HG03103 (cell line): Measurements from ENCODE around the gene PAGE2B.
"Not testable (repeated sequence)": the region's sequence is repeated elsewhere in the genome, so short reads cannot be mapped to it uniquely, and the experiment has no call there.

Source experiments
- ATAC-seq: cut with Tn5 transposase; IDR thresholded peaks from one replicate; pipeline ENCODE4 v1.9.1; 2021; ENCODE audit warnings: low read depth; ENCODE audit not compliant: unreplicated experiment

Gene PAGE2B

GRCh38 chrX:55107911-55108310, 33.1 kb downstream of the PAGE2B start:
- ATAC-seq, result no peak

DNA sequence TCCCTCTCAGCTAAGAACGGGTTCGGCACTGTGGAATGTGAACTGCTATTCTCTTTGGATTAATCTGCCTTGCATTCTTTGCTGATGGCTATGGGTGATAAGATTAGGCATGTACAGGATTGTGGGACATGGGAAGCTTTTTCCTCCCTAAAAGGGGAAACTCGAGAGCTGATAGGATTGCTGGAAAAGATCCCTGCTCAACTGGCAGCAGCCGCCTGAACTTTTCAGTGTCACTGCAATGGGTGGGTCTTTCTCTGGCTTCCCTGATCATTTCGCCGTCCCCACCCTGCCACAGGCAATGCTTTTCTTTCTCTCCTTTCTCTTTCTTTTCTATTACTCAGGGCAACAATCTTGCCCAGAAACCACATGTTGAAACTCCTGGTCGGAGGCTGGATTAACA, 34.5 kb downstream of the PAGE2B start:
- ATAC-seq, result no peak

DNA sequence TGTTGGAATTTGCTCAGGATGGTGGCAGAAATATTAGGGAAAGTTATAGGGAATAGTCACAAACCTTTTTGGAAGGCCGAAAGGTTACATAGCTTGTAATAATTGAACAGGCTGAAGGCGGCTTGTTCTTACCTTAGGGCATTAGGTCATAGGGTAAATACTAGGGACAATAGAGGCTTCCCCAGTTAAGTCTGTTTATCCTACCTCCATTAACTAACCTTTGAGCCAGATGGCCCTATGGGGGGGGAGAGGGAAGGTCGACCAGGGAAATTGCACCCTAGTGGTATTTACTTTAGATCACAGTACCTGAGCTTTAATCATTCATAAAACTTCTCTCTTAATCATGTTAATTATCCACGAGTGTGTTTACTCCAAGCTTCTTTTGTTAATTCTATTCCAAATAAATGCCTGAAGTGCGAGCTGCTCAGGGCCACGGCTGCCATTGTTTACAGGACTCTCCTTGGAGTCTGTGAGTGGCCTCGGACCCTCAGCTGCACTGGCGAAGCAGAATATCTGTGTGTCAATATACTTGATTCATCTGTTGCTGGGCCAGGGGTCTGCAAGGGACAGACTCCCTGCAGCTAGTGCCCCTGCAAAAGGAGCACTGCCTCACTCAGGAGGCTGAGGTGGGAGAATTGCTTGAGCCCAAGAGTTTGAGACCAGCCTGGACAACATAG, 36.9 kb downstream of the PAGE2B start:
- ATAC-seq, result no peak

DNA sequence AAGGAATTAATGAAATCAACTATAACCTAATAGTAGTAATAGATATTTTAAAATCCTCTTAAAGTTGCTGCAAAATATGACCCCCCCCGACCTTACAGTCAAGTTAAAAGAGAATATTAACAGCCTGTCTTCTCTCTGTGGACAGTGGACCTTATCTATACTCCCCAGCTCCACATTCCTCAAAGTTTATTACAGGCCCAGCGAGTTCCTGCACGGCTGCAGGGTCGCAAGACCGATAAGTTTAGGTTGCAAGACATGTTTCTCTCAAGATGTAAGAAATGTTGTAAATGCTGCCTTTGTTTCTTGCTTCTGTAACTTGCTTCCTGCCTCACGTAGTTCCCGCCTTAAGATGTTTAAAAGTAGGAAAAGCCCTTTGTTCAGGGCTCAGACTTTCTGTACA, 41.8 kb downstream of the PAGE2B start:
- not testable (repeated sequence) for ATAC-seq

- no peak for ATAC-seq
These were observed 43.7 kb downstream of the PAGE2B start for GRCh38 chrX:55118574-55118973.

GRCh38 chrX:55119271-55119670, 44.4 kb downstream of the PAGE2B start:
- ATAC-seq, result no peak

- no peak for ATAC-seq
These were observed 44.9 kb downstream of the PAGE2B start for GRCh38 chrX:55119712-55120111.

GRCh38 chrX:55120761-55121358, 46.0 kb downstream of the PAGE2B start:
- ATAC-seq, result no peak

- no peak for ATAC-seq
These were observed 49.1 kb downstream of the PAGE2B start for GRCh38 chrX:55123900-55124299.

DNA sequence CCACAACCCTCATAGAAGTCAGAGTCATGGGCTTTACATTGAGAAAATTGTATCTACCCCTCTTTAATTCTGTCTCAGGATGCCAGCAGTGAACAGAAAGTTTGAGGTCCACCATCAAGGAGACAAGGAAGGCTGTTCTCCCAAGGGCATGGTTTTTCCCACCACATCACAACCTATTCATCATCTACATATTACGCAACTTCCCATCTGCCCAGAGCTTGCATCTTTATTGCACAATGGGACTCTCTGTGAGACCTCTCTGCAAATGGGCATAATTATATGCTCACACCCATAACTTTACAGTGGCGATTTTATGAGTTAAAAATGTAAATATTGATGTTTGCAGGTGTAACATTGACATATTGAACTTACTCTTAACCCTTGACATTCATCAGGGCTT, 52.9 kb downstream of the PAGE2B start:
- no peak for ATAC-seq
